Progenitor cell of endocrine pancreas (in vitro differentiated cells): ENCODE data around the gene TECPR1. TPM values are rescaled to one million over a fixed set of nuclear protein-coding genes. Genes with fewer than 3 reads are reported as not detected.

ENCODE experiments used
- DNase-seq: peaks from one replicate; pipeline ENCODE4 v3.0.0; 2021; ENCODE audit warnings: low spot score; ENCODE audit not compliant: unreplicated experiment
- H3K27ac Mint-ChIP-seq: 2 replicates; pipeline ENCODE4 v1.8.0; 2021; ENCODE audit warnings: mild to moderate bottlenecking, moderate library complexity, mixed read lengths
- H3K27me3 Mint-ChIP-seq: 2 replicates; pipeline ENCODE4 v1.8.0; 2021; ENCODE audit warnings: mixed read lengths
- H3K36me3 Mint-ChIP-seq: 2 replicates; pipeline ENCODE4 v1.8.0; 2022; ENCODE audit warnings: mixed read lengths; ENCODE audit not compliant: insufficient read depth
- H3K4me1 Mint-ChIP-seq: 2 replicates; pipeline ENCODE4 v1.8.0; 2021; ENCODE audit warnings: low read depth, mixed read lengths
- H3K4me3 Mint-ChIP-seq: 2 replicates; pipeline ENCODE4 v1.8.0; 2021; ENCODE audit warnings: low read depth, mild to moderate bottlenecking, moderate library complexity, mixed read lengths
- H3K9me3 Mint-ChIP-seq: 2 replicates; pipeline ENCODE4 v1.8.0; 2021; ENCODE audit warnings: low read depth, mixed read lengths
- CTCF ChIP-seq: fragments of 200-600 bp; sonication (generic); IDR thresholded peaks from one replicate; pipeline ENCODE4 v1.5.0; 2021; ENCODE audit warnings: antibody characterized with exemption, mild to moderate bottlenecking; ENCODE audit not compliant: unreplicated experiment
- total RNA-seq: library from RNA; stranded (reverse); gene quantifications from 2 replicates; pipeline ENCODE4 v1.2.1, GENCODE V29; 2021

Gene TECPR1
- total RNA-seq, 1 donor from 2014 or later, result 41.6 TPM

- Mint-ChIP-seq H3K4me3 (no peak overlapping the region), H3K9me3 (no peaks in the 10 kb centered on the region), H3K4me1 (peaks cover 24% of the 10 kb centered on the region), H3K36me3 (peaks cover 13% of the 10 kb centered on the region), H3K27ac (no peak overlapping the region), H3K27me3 (no peaks in the 10 kb centered on the region)
- DNase-seq, result no peak
- TF ChIP-seq CTCF, result no peak
Observed at GRCh38 chr7:98170966-98171365, 81.1 kb downstream of the TECPR1 start.

GRCh38 chr7:98168904-98169621, 83.0 kb downstream of the TECPR1 start:
- no peaks in the 10 kb centered on the region for H3K9me3 Mint-ChIP-seq
- DNase-seq, result no peak
- no peaks in the 10 kb centered on the region for H3K27me3 Mint-ChIP-seq
- TF ChIP-seq CTCF, result no peak
- peaks cover 7% of the 10 kb centered on the region for H3K36me3 Mint-ChIP-seq
- H3K4me1 Mint-ChIP-seq, result peaks cover 16% of the 10 kb centered on the region
- no peak overlapping the region for H3K4me3 Mint-ChIP-seq
- no peak overlapping the region for H3K27ac Mint-ChIP-seq

GRCh38 chr7:98168181-98168903, 83.7 kb downstream of the TECPR1 start:
- Mint-ChIP-seq H3K9me3 (no peaks in the 10 kb centered on the region), H3K4me3 (no peak overlapping the region), H3K36me3 (peaks cover 7% of the 10 kb centered on the region), H3K27ac (no peak overlapping the region), H3K27me3 (no peaks in the 10 kb centered on the region), H3K4me1 (peaks cover 16% of the 10 kb centered on the region)
- TF ChIP-seq CTCF, result peak; percentile 91
- DNase-seq, result peak; percentile 57

- Mint-ChIP-seq H3K4me1 (peaks cover 9% of the 10 kb centered on the region), H3K27ac (peak overlapping the region; percentile 19), H3K27me3 (no peaks in the 10 kb centered on the region), H3K9me3 (no peaks in the 10 kb centered on the region), H3K4me3 (no peak overlapping the region), H3K36me3 (peaks cover 4% of the 10 kb centered on the region)
- TF ChIP-seq CTCF, result no peak
- no peak for DNase-seq
Observed at GRCh38 chr7:98167653-98168052, 84.4 kb downstream of the TECPR1 start.

GRCh38 chr7:98166668-98166970, 85.4 kb downstream of the TECPR1 start:
- Mint-ChIP-seq H3K36me3 (peaks cover 3% of the 10 kb centered on the region), H3K27me3 (no peaks in the 10 kb centered on the region), H3K4me3 (no peak overlapping the region), H3K4me1 (peaks cover 2% of the 10 kb centered on the region), H3K9me3 (no peaks in the 10 kb centered on the region), H3K27ac (no peak overlapping the region)
- no peak for DNase-seq
- no peak for TF ChIP-seq CTCF
